Skin epidermis (tissue), 12 donors: ENCODE data around the gene HMGCLL1.

Source experiments
- H3K27ac ChIP-seq, 21 experiments: fragments of 200-600 bp; sonication (generic) in 11 of 21; one replicate each; pipeline ENCODE4 v1.5.0; 2020; ENCODE audit warnings: mild to moderate bottlenecking in 3 of 21, inconsistent platforms in 2 of 21, moderate library complexity in 2 of 21
- H3K4me3 ChIP-seq, 7 experiments: fragments of 200-600 bp; sonication (generic) in 2 of 7; one replicate each; pipeline ENCODE4 v1.5.0; 2020; ENCODE audit warnings: inconsistent platforms in 2 of 7, mild to moderate bottlenecking in 2 of 7, moderate library complexity in 1 of 7

HMGCLL1 gene

GRCh38 chr6:55449225-55449624 lies 129.8 kb downstream of the HMGCLL1 start:
- Histone ChIP-seq H3K27ac (no peak overlapping the region), H3K4me3 (no peak overlapping the region)

GRCh38 chr6:55448451-55448850 lies 130.5 kb downstream of the HMGCLL1 start:
- H3K4me3 ChIP-seq: no peak overlapping the region
- no peak overlapping the region for H3K27ac ChIP-seq

GRCh38 chr6:55447891-55448290 lies 131.1 kb downstream of the HMGCLL1 start:
- Histone ChIP-seq H3K27ac (no peak overlapping the region), H3K4me3 (no peak overlapping the region)

GRCh38 chr6:55445648-55446204 lies 133.3 kb downstream of the HMGCLL1 start:
- no peak overlapping the region for H3K27ac ChIP-seq
- no peak overlapping the region for H3K4me3 ChIP-seq

GRCh38 chr6:55443238-55444134 lies 135.5 kb downstream of the HMGCLL1 start:
- Histone ChIP-seq H3K4me3 (no peak overlapping the region), H3K27ac (no peak overlapping the region)

GRCh38 chr6:55438203-55438602 lies 140.8 kb downstream of the HMGCLL1 start:
- Histone ChIP-seq H3K4me3 (no peak overlapping the region), H3K27ac (no peak overlapping the region)

GRCh38 chr6:55437141-55437540 lies 141.9 kb downstream of the HMGCLL1 start:
- no peak overlapping the region for H3K27ac ChIP-seq
- H3K4me3 ChIP-seq: no peak overlapping the region

- no peak overlapping the region for H3K27ac ChIP-seq
- H3K4me3 ChIP-seq: no peak overlapping the region
Observed at GRCh38 chr6:55433446-55434130, 145.4 kb downstream of the HMGCLL1 start.

GRCh38 chr6:55423933-55424332 lies 155.1 kb downstream of the HMGCLL1 start:
- no peak overlapping the region for H3K4me3 ChIP-seq
- no peak overlapping the region for H3K27ac ChIP-seq

GRCh38 chr6:55410674-55411073 lies 168.3 kb downstream of the HMGCLL1 start:
- Histone ChIP-seq H3K4me3 (no peak overlapping the region), H3K27ac (no peak overlapping the region)

GRCh38 chr6:55405474-55406235 lies 173.3 kb downstream of the HMGCLL1 start:
- no peak overlapping the region for H3K27ac ChIP-seq
- H3K4me3 ChIP-seq: no peak overlapping the region

- Histone ChIP-seq H3K4me3 (no peak overlapping the region), H3K27ac (no peak overlapping the region)
Observed at GRCh38 chr6:55399351-55399750, 179.6 kb downstream of the HMGCLL1 start.

GRCh38 chr6:55397986-55398385 lies 181.0 kb downstream of the HMGCLL1 start:
- no peak overlapping the region for H3K4me3 ChIP-seq

GRCh38 chr6:55395871-55396270 lies 183.1 kb downstream of the HMGCLL1 start:
- H3K4me3 ChIP-seq: no peak overlapping the region
- H3K27ac ChIP-seq: no peak overlapping the region

More at GRCh38 chr6:55397986-55398385, 181.0 kb downstream of the HMGCLL1 start:
- no peak overlapping the region for H3K27ac ChIP-seq

- no peak overlapping the region for H3K4me3 ChIP-seq
- H3K27ac ChIP-seq: no peak overlapping the region
Observed at GRCh38 chr6:55388211-55388610, 190.8 kb downstream of the HMGCLL1 start.
